ENCODE measurements around the gene ARL8B. TPM values are rescaled to one million over a fixed set of nuclear protein-coding genes. Genes with fewer than 3 reads are reported as not detected.

The ARL8B gene
- total RNA-seq, 1 experiment from 2014 or later = 29.0 TPM

DNA sequence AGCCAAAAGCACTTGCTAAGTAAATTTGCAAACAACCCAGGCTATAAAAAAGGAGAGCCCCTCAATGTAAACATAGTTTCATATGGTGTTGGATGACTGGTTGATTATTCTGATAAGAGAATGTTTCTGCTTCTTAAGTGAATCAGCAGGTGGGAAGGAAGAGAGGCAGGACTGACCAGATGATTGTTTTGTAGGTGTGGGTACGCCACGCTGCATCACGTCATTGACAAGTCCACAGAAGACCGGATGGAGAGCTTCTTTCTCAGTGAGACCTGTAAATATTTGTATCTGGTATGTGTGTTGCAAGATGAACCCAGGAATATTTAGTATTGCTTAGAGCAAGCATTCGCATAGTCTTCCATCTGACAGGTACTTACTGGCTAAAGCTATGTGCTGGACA lies 88.8 kb downstream of the ARL8B start:
- H2BK12ac ChIP-seq (ENCODE audit: insufficient read length, low read depth, low read length) = no peak overlapping the region
- no CpG with 5 or more reads among the region's 5 CpGs for WGBS (ENCODE audit: extremely low coverage, insufficient read length, low lambda C conversion rate)
- H2AFZ ChIP-seq (ENCODE audit: low read length) = no peak overlapping the region
- H3K9me3 ChIP-seq (ENCODE audit: control insufficient read depth, low read depth, low read length) = no peaks in the 10 kb centered on the region
- no peaks in the 10 kb centered on the region for H3K79me1 ChIP-seq (ENCODE audit: insufficient read depth, low read depth, low read length, poor library complexity, severe bottlenecking)
- no peaks in the 10 kb centered on the region for H3K23me2 ChIP-seq (ENCODE audit: insufficient read length, low read depth, low read length, poor library complexity, severe bottlenecking)
- no peak overlapping the region for H3K4ac ChIP-seq (ENCODE audit: low read depth, low read length)
- H3K4me2 ChIP-seq (ENCODE audit: insufficient read depth, insufficient read length, low read length) = no peak overlapping the region
- Mint-ChIP-seq H3K9me3 (peaks cover 0 to 2% of the 10 kb centered on the region in 2 experiments; a peak in 2 of 5 replicates), H3K27me3 (ENCODE audit: low read depth) (no peaks in the 10 kb centered on the region), H3K4me1 (peaks cover 24 to 34% of the 10 kb centered on the region in 2 experiments), H3K4me3 (no peak overlapping the region), H3K27ac (no peak overlapping the region), H3K36me3 (ENCODE audit: insufficient read depth in 1 of 3, low read depth in 3 of 3) (peaks cover 74 to 88% (median 86%) of the 10 kb centered on the region in 3 experiments)
- H3K27me3 ChIP-seq (ENCODE audit: insufficient read depth, low read length) = no peaks in the 10 kb centered on the region
- no peak overlapping the region for H4K8ac ChIP-seq (replicated peaks; ENCODE audit: insufficient read length, low read depth, low read length)
- H3K4me1 ChIP-seq (ENCODE audit: insufficient read depth, low read length) = peaks cover 9% of the 10 kb centered on the region; the same call in 1 of the 2 replicates
- no peak overlapping the region for H4K5ac ChIP-seq (ENCODE audit: insufficient read length, low read depth, low read length)
- H4K20me1 ChIP-seq (ENCODE audit: control insufficient read depth, insufficient read depth, insufficient read length) = no peaks in the 10 kb centered on the region
- H3T11ph ChIP-seq (ENCODE audit: low read length) = no peak overlapping the region
- H4K91ac ChIP-seq (ENCODE audit: insufficient read length, low read depth, low read length) = no peak overlapping the region
- TF ChIP-seq, protein P1, sequence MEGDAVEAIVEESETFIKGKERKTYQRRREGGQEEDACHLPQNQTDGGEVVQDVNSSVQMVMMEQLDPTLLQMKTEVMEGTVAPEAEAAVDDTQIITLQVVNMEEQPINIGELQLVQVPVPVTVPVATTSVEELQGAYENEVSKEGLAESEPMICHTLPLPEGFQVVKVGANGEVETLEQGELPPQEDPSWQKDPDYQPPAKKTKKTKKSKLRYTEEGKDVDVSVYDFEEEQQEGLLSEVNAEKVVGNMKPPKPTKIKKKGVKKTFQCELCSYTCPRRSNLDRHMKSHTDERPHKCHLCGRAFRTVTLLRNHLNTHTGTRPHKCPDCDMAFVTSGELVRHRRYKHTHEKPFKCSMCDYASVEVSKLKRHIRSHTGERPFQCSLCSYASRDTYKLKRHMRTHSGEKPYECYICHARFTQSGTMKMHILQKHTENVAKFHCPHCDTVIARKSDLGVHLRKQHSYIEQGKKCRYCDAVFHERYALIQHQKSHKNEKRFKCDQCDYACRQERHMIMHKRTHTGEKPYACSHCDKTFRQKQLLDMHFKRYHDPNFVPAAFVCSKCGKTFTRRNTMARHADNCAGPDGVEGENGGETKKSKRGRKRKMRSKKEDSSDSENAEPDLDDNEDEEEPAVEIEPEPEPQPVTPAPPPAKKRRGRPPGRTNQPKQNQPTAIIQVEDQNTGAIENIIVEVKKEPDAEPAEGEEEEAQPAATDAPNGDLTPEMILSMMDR (conservative IDR thresholded peaks at IDR 0.05) = no peak
- no peak overlapping the region for H3K9ac ChIP-seq (ENCODE audit: extremely low read depth, insufficient read length, low read length)
- H2BK15ac ChIP-seq (ENCODE audit: low read depth, low read length) = no peak overlapping the region
- H3K56ac ChIP-seq (ENCODE audit: insufficient read length, low read depth, low read length) = no peak overlapping the region
- H3K14ac ChIP-seq (ENCODE audit: insufficient read depth, low read length) = no peak overlapping the region
- DNase-seq = no peak
- H3K23ac ChIP-seq (ENCODE audit: insufficient read length, low read depth, low read length) = no peak overlapping the region
- no peak overlapping the region for H2BK20ac ChIP-seq (ENCODE audit: low read depth, low read length, poor library complexity, severe bottlenecking)
- 0 out of 2 replicates have a peak, but pooled peaks cover 3% of the 10 kb centered on the region for H3K79me2 ChIP-seq (ENCODE audit: insufficient read depth, low read length)
- H2AK5ac ChIP-seq (ENCODE audit: insufficient read length, low read length) = no peak overlapping the region
- no peak overlapping the region for H3K18ac ChIP-seq (ENCODE audit: insufficient read length, low read depth, low read length)
- H3K27ac ChIP-seq (ENCODE audit: insufficient read length, low read depth, low read length) = no peak overlapping the region
- no peak overlapping the region for H2BK5ac ChIP-seq (ENCODE audit: insufficient read length, low read length)
- no peak overlapping the region for H2BK120ac ChIP-seq (ENCODE audit: low read depth, low read length, poor library complexity, severe bottlenecking)
